Stimulated activated CD8-positive, alpha-beta memory T cell treated with anti-CD3 and anti-CD28 coated beads, Interleukin-12 subunit alpha, Interleukin-12 subunit beta, amount 100 ng/mL, for 1 hour (primary cell): ENCODE measurements around the gene NDUFA11.
"Not testable (repeated sequence)": the region's sequence is repeated elsewhere in the genome, so short reads cannot be mapped to it uniquely, and the experiment has no call there.

Source experiments
- DNase-seq: peaks from one replicate; pipeline ENCODE4 v3.0.0-alpha.2; 2020; ENCODE audit warnings: low read depth

NDUFA11 gene

DNA sequence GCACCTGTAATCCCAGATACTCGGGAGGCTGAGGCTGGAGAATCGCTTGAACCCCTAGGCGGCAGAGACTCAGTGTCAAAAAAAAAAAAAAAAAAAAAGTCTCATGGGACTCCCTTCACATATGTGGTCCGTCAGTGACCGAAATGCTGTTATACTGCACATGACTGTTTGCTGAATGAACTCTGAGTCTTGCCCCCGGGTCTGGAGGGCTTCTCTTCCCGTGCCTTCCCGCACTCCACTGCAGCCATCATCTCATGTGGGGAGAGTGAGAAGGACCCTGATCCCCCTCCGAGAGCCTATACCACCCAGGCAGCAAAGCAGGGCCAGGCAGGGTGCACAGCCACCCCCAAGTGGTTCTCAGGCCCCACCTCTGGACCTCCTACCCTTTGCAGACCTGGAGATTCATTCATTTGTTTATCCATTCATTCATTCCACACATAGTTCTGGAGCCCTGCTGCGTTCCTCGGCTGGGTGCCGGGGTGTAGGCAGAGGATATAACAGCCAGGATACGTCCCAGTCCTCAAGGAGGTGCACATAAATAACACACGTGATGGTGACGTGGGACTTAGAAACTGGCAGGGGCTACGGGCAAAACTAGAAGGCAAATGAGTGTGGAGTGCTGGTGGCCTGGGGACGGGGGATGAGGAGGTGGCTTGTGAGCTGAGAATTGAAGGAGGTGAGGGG, 14.2 kb downstream of the NDUFA11 start:
- DNase-seq: no peak

DNA sequence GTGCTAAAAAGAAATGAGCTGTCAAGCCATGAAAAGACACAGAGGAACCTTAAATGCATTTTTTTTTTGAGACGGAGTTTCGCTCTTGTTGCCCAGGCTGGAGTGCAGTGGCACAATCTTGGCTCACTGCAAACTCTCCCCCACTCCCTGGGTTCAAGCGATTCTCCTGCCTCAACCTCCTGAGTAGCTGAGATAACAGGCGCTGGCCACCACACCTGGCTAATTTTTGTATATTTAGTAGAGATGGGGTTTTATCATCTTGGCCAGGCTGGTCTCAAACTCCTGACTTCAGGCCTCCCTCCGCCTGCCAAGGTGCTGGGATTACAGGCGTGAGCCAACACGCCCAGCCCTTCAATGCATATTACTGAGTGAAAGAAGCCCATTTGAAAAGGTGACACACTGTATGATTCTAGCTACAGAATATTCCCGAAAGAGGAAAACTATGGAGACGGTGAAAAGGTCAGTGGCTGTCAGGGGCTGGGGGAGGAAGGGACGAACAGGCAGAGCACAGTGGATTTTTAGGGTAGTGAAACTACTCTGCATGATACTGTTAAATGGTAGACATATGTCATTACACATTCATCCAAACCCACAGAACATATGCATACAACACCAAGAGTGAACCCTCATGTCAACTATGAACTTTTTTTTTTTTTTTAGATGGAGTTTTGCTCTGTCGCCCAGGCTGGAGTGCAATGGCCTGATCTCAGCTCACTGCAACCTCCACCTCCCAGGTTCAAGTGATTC, 19.4 kb downstream of the NDUFA11 start:
- DNase-seq: not testable (repeated sequence)

DNA sequence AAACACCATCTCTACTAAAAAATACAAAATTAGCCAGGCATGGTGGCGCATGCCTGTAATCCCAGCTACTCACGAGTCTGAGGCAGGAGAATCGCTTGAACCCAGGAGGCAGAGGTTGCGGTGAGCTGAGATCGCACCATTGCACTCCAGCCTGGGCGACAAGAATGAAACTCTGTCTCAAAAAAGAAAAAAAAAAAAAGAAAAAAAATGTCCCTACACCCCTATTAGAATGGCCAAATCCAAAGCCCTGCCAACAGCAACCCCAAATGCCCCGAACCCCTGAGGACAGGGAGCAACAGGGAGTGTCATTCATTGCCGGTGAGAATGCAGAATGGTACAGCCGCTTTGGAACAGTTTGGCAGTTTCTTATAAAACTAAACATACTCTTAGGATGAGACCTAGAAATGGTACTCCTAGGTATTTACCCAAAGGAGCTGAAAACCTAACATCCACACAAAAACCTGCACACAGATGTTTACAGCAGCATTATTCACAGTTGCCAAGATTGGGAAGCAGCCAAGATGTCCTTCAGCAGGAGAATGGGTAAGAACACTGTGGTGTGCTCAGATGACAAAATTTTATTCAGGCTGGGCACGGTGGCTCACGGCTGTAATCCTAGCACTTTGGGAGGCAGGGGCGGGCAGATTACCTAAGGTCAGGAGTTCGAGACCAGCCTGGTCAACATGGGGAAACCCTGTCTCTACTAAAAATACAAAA, 20.3 kb downstream of the NDUFA11 start:
- DNase-seq: not testable (repeated sequence)

DNA sequence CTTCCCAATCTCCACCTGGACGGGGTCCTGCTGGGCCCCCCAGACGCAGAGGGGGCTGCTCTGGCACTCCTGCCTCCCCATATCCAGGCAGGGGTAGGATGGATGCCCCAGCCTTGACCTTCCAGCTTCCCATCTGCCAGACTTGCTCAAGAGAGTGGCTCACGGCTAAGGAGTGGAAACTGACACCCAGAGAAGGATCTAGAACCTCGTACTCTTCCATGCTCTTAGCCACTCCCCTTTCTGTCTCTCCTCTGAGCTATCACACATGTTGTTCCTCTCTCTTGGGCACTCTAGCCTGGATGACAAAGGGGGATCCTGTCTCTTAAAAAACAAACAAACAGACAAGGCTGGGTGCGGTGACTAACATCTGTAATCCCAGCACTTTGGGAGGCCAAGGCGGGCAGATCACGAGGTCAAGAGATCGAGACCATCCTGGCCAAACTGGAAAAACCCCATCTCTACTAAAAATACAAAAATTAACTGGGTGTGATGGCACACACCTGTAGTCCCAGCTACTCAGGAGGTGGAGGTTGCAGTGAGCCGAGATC, 21.1 kb downstream of the NDUFA11 start:
- no peak for DNase-seq

DNA sequence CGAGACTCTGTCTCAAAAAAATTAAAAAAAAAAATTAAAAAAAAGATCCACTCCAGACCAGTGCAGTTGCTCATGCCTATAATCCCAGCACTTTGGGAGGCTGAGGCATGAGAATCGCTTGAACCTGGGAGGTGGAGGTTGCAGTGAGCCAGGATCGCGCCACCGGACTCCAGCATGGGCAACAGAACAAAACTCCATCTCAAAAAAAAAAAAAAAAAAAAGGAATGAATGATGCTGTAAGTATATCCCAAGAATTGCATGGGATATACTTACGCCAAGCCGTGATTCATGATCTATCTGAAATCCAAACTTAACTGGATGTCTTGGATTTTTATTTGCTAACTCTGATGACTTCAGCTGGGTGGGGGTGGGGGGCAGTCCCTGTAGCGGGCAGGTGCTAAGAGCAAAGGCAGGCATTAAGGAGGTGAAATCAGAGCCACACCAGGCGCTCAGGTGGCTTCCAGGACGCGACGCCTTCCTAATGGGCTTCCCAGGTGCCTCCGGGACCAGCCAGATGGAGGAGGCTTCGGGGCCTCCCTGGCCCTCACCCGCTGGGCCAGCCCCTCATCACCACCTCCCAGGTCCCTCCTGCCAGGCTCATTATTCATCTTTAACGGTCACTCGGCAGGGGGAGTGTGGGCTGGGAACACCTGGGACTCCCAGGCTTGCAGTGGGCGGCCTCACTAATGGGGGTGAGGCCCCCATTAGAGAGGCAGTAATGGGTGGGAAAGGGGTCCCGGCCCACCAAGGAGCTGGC, 21.9 kb downstream of the NDUFA11 start:
- DNase-seq: no peak

DNA sequence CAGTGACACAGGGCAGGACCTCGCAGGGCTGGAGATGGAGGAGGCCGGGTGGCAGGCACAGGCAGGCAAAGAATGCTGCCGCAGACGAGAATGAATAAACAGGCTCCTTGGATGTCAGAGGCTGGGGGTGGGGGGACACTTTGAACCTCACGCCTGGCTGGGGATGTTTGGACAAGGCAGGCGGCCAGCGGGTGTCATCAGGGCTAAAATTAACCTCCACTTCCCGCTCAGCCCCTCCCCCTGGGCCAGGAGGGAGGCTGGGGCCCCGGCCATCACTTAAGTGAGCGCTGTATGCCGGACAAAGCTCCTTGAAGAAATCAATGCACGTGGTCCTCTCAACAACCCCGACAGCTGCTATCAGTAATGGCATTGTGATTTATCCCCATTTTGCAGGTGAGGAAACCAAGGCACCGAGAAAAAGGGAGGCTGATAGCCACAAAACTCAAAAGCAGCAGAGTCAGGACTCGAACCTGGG, 22.9 kb downstream of the NDUFA11 start:
- no peak for DNase-seq

DNA sequence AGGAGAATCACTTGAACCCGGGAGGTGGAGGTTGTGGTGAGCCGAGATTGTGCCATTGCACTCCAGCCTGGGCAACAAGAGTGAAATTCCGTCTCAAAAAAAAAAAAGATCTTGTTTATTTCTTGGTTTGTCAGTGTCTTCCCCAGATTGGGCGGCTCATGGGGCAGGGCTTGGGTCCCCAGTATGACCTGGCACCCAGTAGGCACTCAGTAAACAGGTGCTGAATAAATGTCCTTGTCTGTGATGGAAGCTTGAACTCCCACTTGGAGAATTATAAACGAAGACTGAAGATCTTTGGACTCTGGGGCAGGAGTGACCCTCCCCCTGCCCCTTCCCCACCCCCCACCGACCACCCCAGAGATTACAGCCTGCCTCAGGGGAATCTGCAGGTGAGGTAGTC, 23.4 kb downstream of the NDUFA11 start:
- DNase-seq: no peak

DNA sequence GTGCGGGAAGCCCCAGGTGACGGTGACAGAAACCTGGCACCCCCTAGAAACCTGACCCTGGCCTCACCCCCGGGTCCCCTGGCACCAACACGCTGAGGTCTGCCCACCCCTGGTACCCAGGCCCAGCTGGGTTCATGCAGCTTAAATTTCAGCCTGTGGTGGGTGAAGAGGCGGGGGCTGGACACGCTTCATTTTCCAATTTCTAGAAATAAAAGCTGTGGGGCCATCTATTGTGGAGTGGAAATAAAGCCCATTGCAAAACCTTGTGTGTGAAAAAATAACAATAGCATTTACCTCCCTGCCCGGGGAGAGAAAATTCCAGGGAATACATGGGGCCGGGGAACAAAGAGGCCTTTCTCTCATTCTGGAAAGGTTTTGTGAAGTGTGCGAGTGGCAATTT, 25.7 kb downstream of the NDUFA11 start:
- DNase-seq: no peak

DNA sequence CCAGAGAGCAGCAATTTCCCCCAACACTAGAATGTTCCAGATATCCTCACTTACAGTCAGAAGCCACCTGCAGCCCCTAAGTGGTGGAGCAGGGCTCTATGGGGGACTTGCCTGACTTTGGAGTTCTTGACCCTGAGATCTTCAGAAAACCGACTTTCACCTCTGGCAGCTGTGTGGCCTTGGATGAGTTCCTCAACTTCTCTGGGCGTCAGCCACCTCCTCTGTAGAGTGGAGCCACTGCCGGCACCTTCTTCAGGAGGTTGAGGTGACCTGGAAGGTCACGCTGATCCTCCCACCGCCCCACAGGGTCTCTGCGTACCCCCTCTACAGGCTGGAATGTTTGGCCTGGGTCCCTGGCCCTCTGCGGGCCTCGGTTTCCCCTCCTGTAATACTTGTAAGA, 26.2 kb downstream of the NDUFA11 start:
- no peak for DNase-seq

DNA sequence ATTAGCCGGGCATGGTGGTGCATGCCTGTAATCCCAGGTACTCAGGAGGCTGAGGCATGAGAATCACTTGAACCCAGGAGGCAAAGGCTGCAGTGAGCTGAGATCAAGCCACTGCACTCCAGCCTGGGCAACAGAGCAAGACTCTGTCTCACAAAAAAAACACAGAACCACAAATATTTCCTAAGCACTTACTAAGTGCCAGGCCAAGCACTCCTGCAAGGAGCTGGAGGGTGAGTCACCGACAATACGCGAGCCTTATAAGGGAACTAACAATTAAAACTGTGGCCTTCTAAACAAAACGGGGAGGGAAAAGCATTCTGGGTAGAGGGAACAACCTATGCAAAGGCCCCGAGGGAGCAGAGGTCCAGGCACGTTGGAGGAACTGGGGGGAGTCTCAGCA, 29.1 kb downstream of the NDUFA11 start:
- not testable (repeated sequence) for DNase-seq

DNA sequence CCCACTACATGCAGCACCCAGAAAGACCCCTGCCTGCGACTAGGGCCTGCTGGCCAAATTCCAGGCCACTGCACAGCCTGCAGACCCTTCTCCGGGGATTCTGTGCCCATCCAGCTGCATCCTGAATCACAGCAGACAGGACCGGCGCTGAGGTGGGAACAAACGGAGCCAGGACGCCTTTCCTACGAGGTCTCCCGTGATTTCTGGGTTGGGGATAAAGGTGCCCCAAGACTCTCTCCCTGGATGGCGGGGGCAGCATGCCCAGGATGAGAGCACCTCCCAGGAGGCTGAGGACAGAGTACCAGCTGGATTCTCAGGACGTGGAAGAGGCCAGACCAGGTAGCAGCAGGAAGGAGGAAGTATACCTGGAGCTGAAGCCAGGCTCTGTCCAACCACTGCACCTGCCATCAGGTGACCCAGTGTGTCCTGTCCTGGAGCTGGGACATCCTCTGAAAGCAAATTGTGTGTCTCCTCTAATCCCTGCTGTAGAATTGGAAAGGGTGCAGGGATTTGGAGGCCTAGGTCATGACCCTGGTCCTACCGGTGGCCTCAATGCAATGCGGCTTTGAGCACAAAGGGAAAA, 29.9 kb downstream of the NDUFA11 start:
- DNase-seq: no peak

DNA sequence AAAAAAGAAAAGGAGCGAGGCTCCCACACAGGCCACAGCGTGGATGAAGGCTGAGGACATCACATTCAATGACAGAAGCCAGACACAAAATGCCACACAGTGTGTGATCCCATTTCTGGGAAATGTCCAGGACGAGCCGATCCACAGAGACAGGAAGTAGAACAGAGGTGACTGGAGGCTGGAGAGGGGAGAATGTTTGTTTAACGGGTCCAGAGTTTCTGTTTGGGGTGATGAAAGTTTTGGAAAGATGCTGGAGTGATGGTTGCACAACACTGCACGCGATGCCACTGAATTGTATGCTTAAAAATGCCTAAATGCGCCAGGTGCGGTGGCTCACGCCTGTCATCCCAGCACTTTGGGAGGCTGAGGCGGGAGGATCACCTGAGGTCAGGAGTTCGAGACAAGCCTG, 32.6 kb downstream of the NDUFA11 start:
- DNase-seq: no peak

DNA sequence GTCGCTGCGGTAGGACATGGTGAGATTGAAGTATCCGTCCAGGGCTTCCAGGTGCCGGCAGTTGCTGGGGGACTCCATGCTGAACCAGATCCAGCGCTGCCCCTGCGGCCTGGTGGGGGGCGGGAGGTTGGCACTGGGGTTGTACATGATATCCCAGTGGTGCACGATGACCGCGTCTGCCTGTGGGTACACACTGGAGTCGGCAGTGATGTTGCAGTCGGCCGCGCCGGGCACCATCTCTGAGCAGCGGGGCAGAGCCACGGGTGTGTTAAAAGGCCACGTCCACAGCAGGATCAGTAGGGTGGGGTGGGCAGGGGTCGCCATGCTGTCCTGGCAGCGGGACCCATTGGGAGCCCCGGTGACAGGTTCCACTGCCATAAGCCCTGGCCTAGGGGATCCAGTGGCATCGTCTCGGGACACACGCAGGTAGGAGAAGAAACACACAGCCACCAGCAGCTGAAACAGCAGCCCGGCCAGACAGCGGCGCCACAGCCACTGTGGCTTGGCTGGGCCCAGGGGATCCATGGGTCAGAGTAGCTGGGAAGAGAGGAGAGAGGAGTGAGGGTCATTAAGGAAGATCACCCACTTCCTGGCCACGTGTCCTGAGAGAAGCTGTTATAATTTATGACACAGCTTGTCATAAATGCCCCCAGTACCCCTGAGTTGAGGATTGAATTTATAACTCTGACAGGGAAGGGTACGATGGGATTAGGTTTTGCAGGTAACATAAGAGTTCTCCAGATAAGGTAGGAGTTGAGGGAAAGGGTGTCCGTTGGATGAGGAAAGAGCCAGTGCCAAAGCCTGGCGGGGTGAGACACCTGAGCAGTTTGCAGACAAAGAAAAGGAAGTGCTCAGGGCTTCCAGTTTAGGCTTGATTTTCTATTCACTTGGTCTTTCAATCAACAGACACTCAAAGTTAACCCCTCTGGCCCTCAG, 36.1 kb downstream of the NDUFA11 start:
- DNase-seq: no peak

DNA sequence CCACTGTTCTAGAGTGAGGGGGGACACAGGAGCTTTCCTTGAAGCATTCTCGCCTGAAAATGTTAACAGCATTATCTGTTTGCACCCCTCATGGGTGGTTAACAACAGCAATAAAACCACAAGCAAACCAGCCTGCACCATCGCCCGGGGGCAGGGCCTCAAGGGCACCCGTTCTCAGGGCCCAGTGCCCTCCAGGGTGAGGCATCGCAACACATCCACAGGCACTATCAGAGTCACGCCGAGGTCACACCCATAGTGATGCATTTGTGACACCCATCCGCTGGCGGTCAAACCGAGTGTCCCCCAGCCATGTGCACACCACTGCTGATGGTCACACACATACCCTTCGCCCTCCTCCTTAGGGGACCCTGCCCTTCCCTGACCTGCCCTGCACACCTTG, 37.8 kb downstream of the NDUFA11 start:
- DNase-seq: no peak

DNA sequence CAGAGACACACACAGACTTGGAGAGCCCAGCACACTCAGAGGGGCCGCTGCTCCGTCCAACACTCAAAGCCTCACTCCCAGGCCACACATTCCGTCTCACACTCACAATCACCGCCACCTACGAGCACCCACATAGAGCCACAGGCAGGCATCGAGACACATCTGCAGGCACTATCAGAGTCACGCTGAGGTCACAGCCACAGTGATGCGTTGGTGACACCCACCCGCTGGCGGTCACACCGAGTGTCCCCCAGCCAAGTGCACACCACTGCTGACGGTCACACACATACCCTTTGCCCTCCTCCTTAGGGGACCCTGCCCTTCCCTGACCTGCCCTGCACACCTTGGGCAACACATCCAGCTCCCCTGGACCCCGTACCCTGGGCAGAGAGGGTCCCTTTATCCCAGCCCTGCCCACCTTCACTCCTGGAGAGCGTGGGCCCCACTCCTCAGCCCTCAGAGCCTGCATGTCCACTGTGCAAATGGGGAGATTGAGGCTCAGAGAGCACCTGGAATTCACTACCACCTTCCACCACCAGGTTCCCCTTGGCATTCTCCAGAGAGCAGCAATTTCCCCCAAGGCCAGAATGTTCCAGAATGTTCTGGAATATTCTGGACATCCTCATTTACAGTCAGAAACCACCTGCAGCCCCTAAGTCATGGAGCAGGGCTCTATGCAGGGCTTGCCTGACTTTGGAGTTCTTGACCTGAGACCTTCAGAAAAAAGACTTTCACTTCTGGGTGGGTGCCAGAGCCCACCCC, 38.7 kb downstream of the NDUFA11 start:
- no peak for DNase-seq

DNA sequence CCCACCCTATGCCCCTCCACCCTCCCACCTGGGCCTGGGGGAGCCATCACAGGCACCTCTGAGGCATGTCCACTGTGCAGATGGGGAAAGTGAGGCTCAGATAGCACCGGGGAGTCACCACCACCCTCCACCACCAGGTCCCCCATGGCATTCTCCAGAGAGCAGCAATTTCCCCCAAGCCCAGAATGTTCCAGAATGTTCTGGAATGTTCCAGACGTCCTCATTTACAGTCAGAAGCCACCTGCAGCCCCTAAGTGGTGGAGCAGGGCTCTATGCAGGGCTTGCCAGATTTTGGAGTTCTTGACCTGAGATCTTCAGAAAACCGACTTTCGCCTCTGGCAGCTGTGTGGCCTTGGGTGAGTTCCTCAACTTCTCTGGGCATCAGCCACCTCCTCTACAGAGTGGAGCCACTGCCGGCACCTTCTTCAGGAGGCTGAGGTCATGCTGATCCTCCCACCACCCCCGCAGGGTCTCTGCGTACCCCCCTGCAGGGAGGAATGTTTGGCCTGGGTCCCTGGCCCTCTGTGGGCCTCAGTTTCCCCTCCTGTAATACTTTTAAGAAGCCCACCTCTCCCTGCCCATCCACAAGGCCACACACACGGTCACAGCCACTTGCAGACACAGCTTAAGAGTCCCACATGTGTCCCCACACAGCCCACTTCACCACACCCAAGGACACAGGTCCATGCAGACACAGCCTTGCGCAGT, 39.4 kb downstream of the NDUFA11 start:
- DNase-seq: no peak

DNA sequence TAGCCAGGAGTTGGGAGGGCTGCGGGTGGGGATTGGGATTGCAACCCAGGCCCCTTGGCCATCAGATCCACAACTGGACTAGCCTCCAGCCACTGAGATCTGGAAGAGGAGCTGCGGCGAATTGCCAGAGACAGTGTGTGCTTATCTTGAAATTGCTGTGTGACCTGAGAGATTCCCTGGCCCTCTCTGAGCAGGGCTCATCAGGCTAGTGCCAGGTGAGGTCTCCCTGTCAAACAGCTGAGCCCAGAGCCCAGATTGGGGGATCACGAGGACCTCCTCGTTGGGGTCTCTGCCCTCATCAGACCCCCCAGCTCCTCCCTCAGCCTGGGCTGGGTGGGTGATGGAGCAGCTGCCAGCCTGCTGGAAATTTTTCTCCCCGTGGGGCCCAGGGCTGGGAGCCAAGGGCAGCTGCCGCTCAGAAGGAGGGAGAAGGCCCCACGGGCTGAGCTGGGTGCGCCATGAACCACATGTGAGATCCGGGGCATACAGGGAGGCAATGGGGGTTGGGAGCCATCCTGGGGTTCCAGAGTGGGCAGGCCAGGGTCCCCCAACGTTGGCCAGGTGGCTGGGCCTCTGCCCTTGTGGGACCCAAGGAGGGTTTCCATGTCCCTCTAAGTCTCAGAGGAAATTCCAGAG, 40.4 kb downstream of the NDUFA11 start:
- DNase-seq: no peak
